ENCODE measurements around the gene MEIS1. TPM values are rescaled to one million over a fixed set of nuclear protein-coding genes. Genes with fewer than 3 reads are reported as not detected.

Gene MEIS1
- total RNA-seq, 1 experiment from 2014 or later: 0.66 TPM

- Mint-ChIP-seq H3K9me3 (no peaks in the 10 kb centered on the region), H3K4me1 (peaks cover 42 to 53% of the 10 kb centered on the region in 2 experiments), H3K4me3 (no peak overlapping the region), H3K27me3 (ENCODE audit: low read depth) (peaks cover 8% of the 10 kb centered on the region), H3K27ac (no peak overlapping the region), H3K36me3 (ENCODE audit: insufficient read depth in 1 of 3, low read depth in 3 of 3) (no peaks in the 10 kb centered on the region)
- Histone ChIP-seq H4K5ac (ENCODE audit: insufficient read length, low read depth, low read length) (no peak overlapping the region), H4K20me1 (ENCODE audit: control insufficient read depth, insufficient read depth, insufficient read length) (no peaks in the 10 kb centered on the region), H2AK5ac (ENCODE audit: insufficient read length, low read length) (no peak overlapping the region), H3K14ac (ENCODE audit: insufficient read depth, low read length) (no peak overlapping the region), H3K9me3 (ENCODE audit: control insufficient read depth, low read depth, low read length) (no peaks in the 10 kb centered on the region), H2BK15ac (ENCODE audit: low read depth, low read length) (no peak overlapping the region), H3K27me3 (ENCODE audit: insufficient read depth, low read length) (no peaks in the 10 kb centered on the region; the same call in 1 of the 2 replicates), H3K9ac (ENCODE audit: extremely low read depth, insufficient read length, low read length) (no peak overlapping the region), H2BK12ac (ENCODE audit: insufficient read length, low read depth, low read length) (no peak overlapping the region), H3K4me1 (ENCODE audit: insufficient read depth, low read length) (peaks cover 17% of the 10 kb centered on the region; the same call in 1 of the 2 replicates), H3K4ac (ENCODE audit: low read depth, low read length) (no peak overlapping the region), H3K79me1 (ENCODE audit: insufficient read depth, low read depth, low read length, poor library complexity, severe bottlenecking) (no peaks in the 10 kb centered on the region), H4K91ac (ENCODE audit: insufficient read length, low read depth, low read length) (no peak overlapping the region), H3K18ac (ENCODE audit: insufficient read length, low read depth, low read length) (no peak overlapping the region), H2BK5ac (ENCODE audit: insufficient read length, low read length) (no peak overlapping the region), H2AFZ (ENCODE audit: low read length) (no peak overlapping the region), H3K23me2 (ENCODE audit: insufficient read length, low read depth, low read length, poor library complexity, severe bottlenecking) (no peaks in the 10 kb centered on the region), H2BK120ac (ENCODE audit: low read depth, low read length, poor library complexity, severe bottlenecking) (no peak overlapping the region), H3K56ac (ENCODE audit: insufficient read length, low read depth, low read length) (no peak overlapping the region), H3K4me2 (ENCODE audit: insufficient read depth, insufficient read length, low read length) (no peak overlapping the region), H2BK20ac (ENCODE audit: low read depth, low read length, poor library complexity, severe bottlenecking) (no peak overlapping the region), H3K23ac (ENCODE audit: insufficient read length, low read depth, low read length) (no peak overlapping the region), H4K8ac (replicated peaks; ENCODE audit: insufficient read length, low read depth, low read length) (no peak overlapping the region), H3K27ac (ENCODE audit: insufficient read length, low read depth, low read length) (no peak overlapping the region), H3T11ph (ENCODE audit: low read length) (no peak overlapping the region), H3K79me2 (ENCODE audit: insufficient read depth, low read length) (no peaks in the 10 kb centered on the region)
- no peak for TF ChIP-seq CTCF (conservative IDR thresholded peaks at IDR 0.05)
- no peak for DNase-seq
Observed at GRCh38 chr2:66512626-66513025, 77.7 kb downstream of the MEIS1 start.

Data from H9 (cell line).